ENCODE data around the gene EPS15. TPM values are rescaled to one million over a fixed set of nuclear protein-coding genes. Genes with fewer than 3 reads are reported as not detected.

The EPS15 gene
- total RNA-seq, 4 donors from 2014 or later, result 49.8 to 84.3 (median 62.5) TPM

GRCh38 chr1:51553911-51554310 is 34.8 kb upstream of the EPS15 start:
- TF ChIP-seq POLR2AphosphoS5 (IDR thresholded peaks at IDR 0.05), result no peak
- no peak for TF ChIP-seq POLR2A (IDR thresholded peaks at IDR 0.05; ENCODE audit: low read depth)
- no peak for TF ChIP-seq EP300 (IDR thresholded peaks at IDR 0.05)
- Histone ChIP-seq H3K27ac (replicated peaks in 1 of 4) (no peak overlapping the region), H3K36me3 (no peaks in the 10 kb centered on the region), H3K9me3 (no peaks in the 10 kb centered on the region), H3K4me1 (no peaks in the 10 kb centered on the region), H3K4me3 (no peak overlapping the region), H3K27me3 (no peaks in the 10 kb centered on the region)
- intact Hi-C loops (cut with DNase I), result no loop called here
- WGBS, result 81% methylated on average over 3 of the region's 3 CpGs
- DNase-seq (ENCODE audit: extremely low spot score), result no peak

GRCh38 chr1:51552929-51553807 is 34.1 kb upstream of the EPS15 start:
- H3K36me3 ChIP-seq, result no peaks in the 10 kb centered on the region
- intact Hi-C loops (cut with DNase I), result no loop called here
- H3K4me1 ChIP-seq, result no peaks in the 10 kb centered on the region
- no peaks in the 10 kb centered on the region for H3K9me3 ChIP-seq
- no peak overlapping the region for H3K4me3 ChIP-seq
- 92% methylated on average over 10 of the region's 11 CpGs for WGBS
- no peak overlapping the region for H3K27ac ChIP-seq (replicated peaks in 1 of 4)
- DNase-seq (ENCODE audit: extremely low spot score), result no peak
- H3K27me3 ChIP-seq, result no peaks in the 10 kb centered on the region
- no peak for TF ChIP-seq EP300 (IDR thresholded peaks at IDR 0.05)
- no peak for TF ChIP-seq CTCF (IDR thresholded peaks at IDR 0.05)
- no peak for TF ChIP-seq POLR2AphosphoS5 (IDR thresholded peaks at IDR 0.05)
- no peak for TF ChIP-seq POLR2A (IDR thresholded peaks at IDR 0.05; ENCODE audit: low read depth)

GRCh38 chr1:51551848-51552296 is 32.8 kb upstream of the EPS15 start:
- TF ChIP-seq EP300 (IDR thresholded peaks at IDR 0.05) (no peak), POLR2A (IDR thresholded peaks at IDR 0.05; ENCODE audit: low read depth) (no peak), CTCF (IDR thresholded peaks at IDR 0.05) (no peak), POLR2AphosphoS5 (IDR thresholded peaks at IDR 0.05) (no peak)
- Histone ChIP-seq H3K27me3 (no peaks in the 10 kb centered on the region), H3K36me3 (no peaks in the 10 kb centered on the region), H3K4me1 (no peaks in the 10 kb centered on the region), H3K4me3 (no peak overlapping the region), H3K9me3 (no peaks in the 10 kb centered on the region), H3K27ac (replicated peaks in 1 of 4) (no peak overlapping the region)
- 77% methylated on average over 5 of the region's 5 CpGs for WGBS
- intact Hi-C loops (cut with DNase I), result no loop called here
- DNase-seq (ENCODE audit: extremely low spot score), result no peak

GRCh38 chr1:51551081-51551480 is 32.0 kb upstream of the EPS15 start:
- Histone ChIP-seq H3K9me3 (no peaks in the 10 kb centered on the region), H3K36me3 (no peaks in the 10 kb centered on the region), H3K4me3 (no peak overlapping the region), H3K27ac (replicated peaks in 1 of 4) (no peak overlapping the region), H3K27me3 (no peaks in the 10 kb centered on the region), H3K4me1 (no peaks in the 10 kb centered on the region)
- WGBS, result 74% methylated on average over 2 of the region's 2 CpGs
- no peak for DNase-seq (ENCODE audit: extremely low spot score)
- TF ChIP-seq POLR2A (IDR thresholded peaks at IDR 0.05; ENCODE audit: low read depth) (no peak), CTCF (IDR thresholded peaks at IDR 0.05) (no peak), POLR2AphosphoS5 (IDR thresholded peaks at IDR 0.05) (no peak), EP300 (IDR thresholded peaks at IDR 0.05) (no peak)
- intact Hi-C loops (cut with DNase I), result no loop called here

GRCh38 chr1:51549901-51550300 is 30.8 kb upstream of the EPS15 start:
- Histone ChIP-seq H3K4me3 (no peak overlapping the region), H3K27me3 (no peaks in the 10 kb centered on the region), H3K4me1 (no peaks in the 10 kb centered on the region), H3K9me3 (no peaks in the 10 kb centered on the region), H3K27ac (replicated peaks in 1 of 4) (no peak overlapping the region), H3K36me3 (no peaks in the 10 kb centered on the region)
- WGBS, result 83% methylated on average over 3 of the region's 3 CpGs
- no peak for TF ChIP-seq CTCF (IDR thresholded peaks at IDR 0.05)
- intact Hi-C loops (cut with DNase I), result no loop called here
- no peak for DNase-seq (ENCODE audit: extremely low spot score)
